Measurements from ENCODE around the gene C9orf43. TPM values are rescaled to one million over a fixed set of nuclear protein-coding genes. Genes with fewer than 3 reads are reported as not detected.

Gene C9orf43
- total RNA-seq, 1 donor from 2014 or later: 0.14 TPM

GRCh38 chr9:113449376-113449775, 38.8 kb downstream of the C9orf43 start:
- no peaks in the 10 kb centered on the region for H3K27me3 ChIP-seq (ENCODE audit: low read depth)
- peaks cover 25% of the 10 kb centered on the region for H3K4me1 ChIP-seq
- no peak overlapping the region for H3K4me3 ChIP-seq
- no peaks in the 10 kb centered on the region for H3K36me3 ChIP-seq
- TF ChIP-seq CTCF (IDR thresholded peaks at IDR 0.05; ENCODE audit: borderline replicate concordance): no peak
- H3K27ac ChIP-seq (replicated peaks): no peak overlapping the region
- intact Hi-C loops (cut with micrococcal nuclease): loop anchor here (5.0 kb wide), 2 partner anchors 138 to 208 kb away; no protein-coding TSS in a partner anchor
- no peak for DNase-seq
- no peaks in the 10 kb centered on the region for H3K9me3 ChIP-seq (replicated peaks)

- Histone ChIP-seq H3K27me3 (ENCODE audit: low read depth) (no peaks in the 10 kb centered on the region), H3K27ac (replicated peaks) (peak overlapping the region; percentile 49), H3K9me3 (replicated peaks) (no peaks in the 10 kb centered on the region), H3K4me3 (no peak overlapping the region), H3K4me1 (peaks cover 45% of the 10 kb centered on the region), H3K36me3 (no peaks in the 10 kb centered on the region)
- TF ChIP-seq CTCF (IDR thresholded peaks at IDR 0.05; ENCODE audit: borderline replicate concordance): no peak
- DNase-seq: no peak
- intact Hi-C loops (cut with micrococcal nuclease): loop anchor here (10.0 kb wide), 1 partner anchor 53 kb away; no protein-coding TSS in a partner anchor
These were observed 41.6 kb downstream of the C9orf43 start for GRCh38 chr9:113452113-113452605.

- no peaks in the 10 kb centered on the region for H3K36me3 ChIP-seq
- H3K27ac ChIP-seq (replicated peaks): peak overlapping the region; percentile 93
- intact Hi-C loops (cut with micrococcal nuclease): loop anchor here (10.0 kb wide), 1 partner anchor 50 kb away; no protein-coding TSS in a partner anchor
- H3K4me1 ChIP-seq: peaks cover 45% of the 10 kb centered on the region
- peak; percentile 48 for DNase-seq
- H3K27me3 ChIP-seq (ENCODE audit: low read depth): no peaks in the 10 kb centered on the region
- H3K4me3 ChIP-seq: no peak overlapping the region
- H3K9me3 ChIP-seq (replicated peaks): no peaks in the 10 kb centered on the region
- TF ChIP-seq CTCF (IDR thresholded peaks at IDR 0.05; ENCODE audit: borderline replicate concordance): no peak
These were observed 44.6 kb downstream of the C9orf43 start for GRCh38 chr9:113454914-113455761.

GRCh38 chr9:113456235-113456634, 45.7 kb downstream of the C9orf43 start:
- intact Hi-C loops (cut with micrococcal nuclease): loop anchor here (10.0 kb wide), 1 partner anchor 49 kb away; no protein-coding TSS in a partner anchor
- H3K9me3 ChIP-seq (replicated peaks): no peaks in the 10 kb centered on the region
- no peaks in the 10 kb centered on the region for H3K36me3 ChIP-seq
- no peak for TF ChIP-seq CTCF (IDR thresholded peaks at IDR 0.05; ENCODE audit: borderline replicate concordance)
- H3K27ac ChIP-seq (replicated peaks): peak overlapping the region; percentile 93
- H3K27me3 ChIP-seq (ENCODE audit: low read depth): no peaks in the 10 kb centered on the region
- no peak overlapping the region for H3K4me3 ChIP-seq
- H3K4me1 ChIP-seq: peaks cover 38% of the 10 kb centered on the region
- DNase-seq: no peak

- Histone ChIP-seq H3K27ac (replicated peaks) (no peak overlapping the region), H3K36me3 (no peaks in the 10 kb centered on the region), H3K9me3 (replicated peaks) (no peaks in the 10 kb centered on the region), H3K27me3 (ENCODE audit: low read depth) (peaks cover 12% of the 10 kb centered on the region), H3K4me3 (no peak overlapping the region), H3K4me1 (peaks cover 23% of the 10 kb centered on the region)
- intact Hi-C loops (cut with micrococcal nuclease): no loop called here
- TF ChIP-seq CTCF (IDR thresholded peaks at IDR 0.05; ENCODE audit: borderline replicate concordance): no peak
- no peak for DNase-seq
These were observed 50.7 kb downstream of the C9orf43 start for GRCh38 chr9:113461285-113461684.

Measured in left ventricle myocardium inferior (tissue), 1 donor.